Lung (tissue), 12 donors: ENCODE measurements around the gene EPHA1. TPM values are rescaled to one million over a fixed set of nuclear protein-coding genes. Genes with fewer than 3 reads are reported as not detected.

Experiments used
- ATAC-seq: fragments of 200-7000 bp; cut with Tn5 transposase; one replicate; pipeline ENCODE4 v1.9.1; 2020; ENCODE audit warnings: moderate number of reproducible peaks; ENCODE audit not compliant: insufficient read depth, low FRiP score
- DNase-seq, 3 donors: peaks; one replicate each; pipeline ENCODE4 v3.0.0-alpha.2; 2013 to 2017
- H3K27ac ChIP-seq, 2 donors: one replicate each; pipeline ENCODE4 v1.5.1; 2013; ENCODE audit warnings: mild to moderate bottlenecking in 2 of 2, moderate library complexity in 2 of 2, control low read depth in 1 of 2, inconsistent platforms in 1 of 2, low read depth in 1 of 2, low read length in 1 of 2
- H3K27me3 ChIP-seq, 3 donors: one replicate each; pipeline ENCODE4 v1.5.1; 2013; ENCODE audit warnings: low read length in 2 of 3; ENCODE audit not compliant: control insufficient read depth in 3 of 3, insufficient read depth in 3 of 3
- H3K36me3 ChIP-seq, 4 donors: one replicate each; pipeline ENCODE4 v1.5.1; 2013; ENCODE audit warnings: low read length in 4 of 4, mild to moderate bottlenecking in 1 of 4, moderate library complexity in 1 of 4; ENCODE audit not compliant: control insufficient read depth in 4 of 4, insufficient read depth in 4 of 4
- H3K4me1 ChIP-seq, 5 donors: one replicate each; pipeline ENCODE4 v1.5.1; 2013; ENCODE audit warnings: low read length in 5 of 5, mild to moderate bottlenecking in 2 of 5, moderate library complexity in 1 of 5; ENCODE audit not compliant: control insufficient read depth in 5 of 5, insufficient read depth in 5 of 5
- H3K4me3 ChIP-seq: one replicate; pipeline ENCODE4 v1.5.1; 2013; ENCODE audit warnings: mild to moderate bottlenecking, control low read depth, moderate library complexity
- H3K9ac ChIP-seq, 2 donors: one replicate each; pipeline ENCODE4 v1.5.1; 2013; ENCODE audit warnings: low read length in 2 of 2, control low read depth in 1 of 2; ENCODE audit not compliant: insufficient read depth in 1 of 2
- H3K9me3 ChIP-seq, 4 donors: one replicate each; pipeline ENCODE4 v1.5.1; 2013; ENCODE audit warnings: low read length in 3 of 4, mild to moderate bottlenecking in 1 of 4, moderate library complexity in 1 of 4; ENCODE audit not compliant: control insufficient read depth in 4 of 4, insufficient read depth in 3 of 4
- CTCF ChIP-seq: IDR thresholded peaks from 2 replicates; pipeline ENCODE4 v1.5.1; 2012; ENCODE audit warnings: mild to moderate bottlenecking; ENCODE audit errors: control extremely low read depth, extremely low read depth
- WGBS, 2 donors: extraction: QIAGEN DNeasy Blood & Tissue Kit; methylation state at CpG; one replicate each; pipeline ENCODE4 v1.1.7; 2013; 5-methylcytosine and 5-hydroxymethylcytosine counted together
- polyA plus RNA-seq, 2 donors: library from polyadenylated mRNA; stranded (reverse); fragments of 200-250 nt; gene quantifications; one replicate each; pipeline ENCODE4 v1.2.1, GENCODE V29; 2013
- total RNA-seq, 2 donors: library from RNA; depleted of rRNA in 1 of 2; stranded (reverse); fragments of >200 nt in 1 of 2; gene quantifications; one replicate each; pipeline ENCODE4 v1.2.1, GENCODE V29; 2014 to 2021
- donor health status: control.
- donor health status: control.
- donor health status: Bipolar disorder and iron deficiency.
- donor health status: healthy.
- donor health status: DM: yes; HTN: yes; CAD: no.

The EPHA1 gene
- total and polyA plus RNA-seq, 4 donors = 4.2 to 13.3 (median 5.9) TPM

GRCh38 chr7:143359771-143360353, 48.8 kb downstream of the EPHA1 start:
- H3K4me1 ChIP-seq = peaks cover 0 to 8% (median 0%) of the 10 kb centered on the region in 5 donors
- no peak overlapping the region for H3K9ac ChIP-seq
- H3K9me3 ChIP-seq = peaks cover 0 to 3% (median 0%) of the 10 kb centered on the region in 4 donors
- ATAC-seq = no peak
- DNase-seq = no peak
- no peaks in the 10 kb centered on the region for H3K36me3 ChIP-seq
- peaks cover 0 to 55% (median 22%) of the 10 kb centered on the region in 3 donors for H3K27me3 ChIP-seq
- no peak overlapping the region for H3K27ac ChIP-seq
- no peak for TF ChIP-seq CTCF
- H3K4me3 ChIP-seq = no peak overlapping the region
- WGBS, 2 donors = 63 to 67% methylated on average over 11 of the region's 11 CpGs

GRCh38 chr7:143358626-143359025, 50.0 kb downstream of the EPHA1 start:
- Histone ChIP-seq H3K4me3 (no peak overlapping the region), H3K27me3 (peaks cover 0 to 43% (median 11%) of the 10 kb centered on the region in 3 donors), H3K27ac (no peak overlapping the region), H3K36me3 (no peaks in the 10 kb centered on the region), H3K9me3 (peaks cover 0 to 3% (median 0%) of the 10 kb centered on the region in 4 donors), H3K9ac (no peak overlapping the region), H3K4me1 (peaks cover 0 to 8% (median 0%) of the 10 kb centered on the region in 5 donors)
- WGBS, 2 donors = 87 to 92% methylated on average over 12 of the region's 12 CpGs
- DNase-seq = no peak
- no peak for TF ChIP-seq CTCF
- ATAC-seq = no peak

- Histone ChIP-seq H3K9ac (no peak overlapping the region), H3K27ac (no peak overlapping the region), H3K27me3 (peaks cover 0 to 30% (median 3%) of the 10 kb centered on the region in 3 donors), H3K9me3 (peaks cover 0 to 3% (median 0%) of the 10 kb centered on the region in 4 donors), H3K36me3 (no peaks in the 10 kb centered on the region), H3K4me1 (no peaks in the 10 kb centered on the region), H3K4me3 (no peak overlapping the region)
- 95% methylated on average over 13 of the region's 13 CpGs for WGBS, 2 donors
- no peak for TF ChIP-seq CTCF
- no peak for DNase-seq
- ATAC-seq = no peak
Observed at GRCh38 chr7:143356414-143357050, 52.1 kb downstream of the EPHA1 start.
